CD4-positive, alpha-beta T cell (primary cell): ENCODE measurements around the gene REC8. TPM values are rescaled to one million over a fixed set of nuclear protein-coding genes. Genes with fewer than 3 reads are reported as not detected.

Experiments used
- ATAC-seq: fragments of 200-7000 bp; cut with Tn5 transposase; one replicate; pipeline ENCODE4 v1.10.0; 2022; ENCODE audit warnings: mild to moderate bottlenecking; ENCODE audit not compliant: poor library complexity
- CTCF ChIA-PET: fragments of 350-600 bp; sonication (Branson Sonifier 250); formaldehyde crosslinking; loops from one replicate; lab custom pipeline; 2021; ENCODE audit warnings: antibody characterized with exemption, inconsistent platforms; lab: Charles Lee
- POLR2A ChIA-PET: fragments of 350-600 bp; sonication (Branson Sonifier 250); formaldehyde crosslinking; loops from one replicate; lab custom pipeline; 2021; ENCODE audit warnings: antibody characterized with exemption, inconsistent platforms; lab: Charles Lee
- DNase-seq, 14 experiments: peaks; one replicate each; pipeline ENCODE4 v3.0.0-alpha.2; 2013 to 2020; ENCODE audit warnings: mixed read lengths in 2 of 14
- H3K27ac ChIP-seq, 2 donors: one replicate each; pipeline versions ENCODE4 v1.5.1 to v1.7.0; 2013; ENCODE audit warnings: low read length in 2 of 2, low read depth in 1 of 2, mild to moderate bottlenecking in 1 of 2
- H3K27me3 ChIP-seq, 2 experiments: 1 replicate in 1 of 2; 2 replicates in 1 of 2; pipeline versions ENCODE4 v1.6.1 to v1.7.0; 2013; ENCODE audit warnings: low read length in 2 of 2, control low read depth in 1 of 2, mild to moderate bottlenecking in 1 of 2, moderate library complexity in 1 of 2; ENCODE audit not compliant: insufficient read depth in 2 of 2, control insufficient read depth in 1 of 2
- H3K36me3 ChIP-seq: one replicate; pipeline ENCODE4 v1.6.1; 2013; ENCODE audit warnings: low read length, control low read depth; ENCODE audit not compliant: insufficient read depth
- H3K4me1 ChIP-seq: one replicate; pipeline ENCODE4 v1.6.1; 2013; ENCODE audit warnings: low read length, control low read depth; ENCODE audit not compliant: insufficient read depth
- H3K4me3 ChIP-seq: one replicate; pipeline ENCODE4 v1.5.1; 2013; ENCODE audit warnings: mild to moderate bottlenecking, low read length, moderate library complexity
- H3K9me3 ChIP-seq, 2 experiments: 1 replicate in 1 of 2; 2 replicates in 1 of 2; pipeline versions ENCODE4 v1.6.1 to v1.7.0; 2013; ENCODE audit warnings: low read length in 2 of 2, mild to moderate bottlenecking in 2 of 2, control low read depth in 1 of 2, moderate library complexity in 1 of 2; ENCODE audit not compliant: control insufficient read depth in 1 of 2, insufficient read depth in 1 of 2
- H3K27ac Mint-ChIP-seq: one replicate; pipeline ENCODE4 v1.8.0; 2020; ENCODE audit warnings: mixed read lengths
- H3K27me3 Mint-ChIP-seq: one replicate; pipeline ENCODE4 v1.8.0; 2021; ENCODE audit warnings: mixed read lengths
- H3K36me3 Mint-ChIP-seq: one replicate; pipeline ENCODE4 v1.8.0; 2021; ENCODE audit warnings: low read depth, mixed read lengths
- H3K4me1 Mint-ChIP-seq: one replicate; pipeline ENCODE4 v1.8.0; 2021; ENCODE audit warnings: low read depth, mixed read lengths
- H3K4me3 Mint-ChIP-seq: one replicate; pipeline ENCODE4 v1.8.0; 2020; ENCODE audit warnings: mild to moderate bottlenecking, mixed read lengths
- H3K9me3 Mint-ChIP-seq: one replicate; pipeline ENCODE4 v1.8.0; 2020; ENCODE audit warnings: mixed read lengths
- CTCF ChIP-seq: fragments of 200-600 bp; IDR thresholded peaks from one replicate; pipeline ENCODE4 v1.8.0; 2022; ENCODE audit warnings: antibody characterized with exemption, mild to moderate bottlenecking
- intact Hi-C, 2 experiments: fragments of 100-400 bp; cut with DNase I in 1 of 2; cut with micrococcal nuclease in 1 of 2; formaldehyde crosslinking; loops; one replicate each; pipeline versions ENCODE4 v1.15.1 to v1.9.0; 2023 to 2025; cut with DNase I, micrococcal nuclease
- total RNA-seq, 174 experiments: library from RNA in 2 of 174; stranded (reverse) in 2 of 174; gene quantifications; one replicate each; pipeline ENCODE4 v1.2.3 and lab custom pipeline; 2021 to 2026

REC8 gene
- total RNA-seq, 2 experiments from 2014 or later = 105 to 107 TPM

GRCh38 chr14:24133735-24134134 is 38.1 kb upstream of the REC8 start:
- H3K4me3 Mint-ChIP-seq = no peak overlapping the region

GRCh38 chr14:24135584-24135833 is 36.4 kb upstream of the REC8 start:
- H3K27ac ChIP-seq = peak overlapping the region; percentile 72 to 88
- ATAC-seq = no peak
- H3K36me3 Mint-ChIP-seq = peaks cover 36% of the 10 kb centered on the region

More at GRCh38 chr14:24133735-24134134, 38.1 kb upstream of the REC8 start:
- no peaks in the 10 kb centered on the region for H3K9me3 ChIP-seq
- Mint-ChIP-seq H3K27me3 (no peaks in the 10 kb centered on the region), H3K4me1 (peaks cover 51% of the 10 kb centered on the region), H3K9me3 (no peaks in the 10 kb centered on the region), H3K27ac (peak overlapping the region; percentile 91), H3K36me3 (peaks cover 23% of the 10 kb centered on the region)
- peaks cover 48% of the 10 kb centered on the region for H3K4me1 ChIP-seq
- DNase-seq = no peak
- POLR2A ChIA-PET = interaction anchor here (0.7 to 11.7 kb wide), 3 partner anchors 15 to 1038 kb away, joined by 3 to 296 read pairs (median 127); partner anchors contain the start of genes DCAF11, NRL, PSME2 and RNF31
- CTCF ChIA-PET = interaction anchor here (0.6 to 5.0 kb wide), 3 partner anchors 27 to 109 kb away, joined by 3 to 33 read pairs (median 3); partner anchors contain the start of genes IRF9 and TINF2
- H3K4me3 ChIP-seq = no peak overlapping the region
- TF ChIP-seq CTCF = no peak
- intact Hi-C loops = no loop called here
- no peak for ATAC-seq
- H3K27me3 ChIP-seq = no peaks in the 10 kb centered on the region
- peaks cover 18% of the 10 kb centered on the region for H3K36me3 ChIP-seq
- H3K27ac ChIP-seq = no peak overlapping the region

More at GRCh38 chr14:24135584-24135833, 36.4 kb upstream of the REC8 start:
- Histone ChIP-seq H3K4me3 (peak overlapping the region; percentile 74), H3K27me3 (no peaks in the 10 kb centered on the region), H3K4me1 (peaks cover 64% of the 10 kb centered on the region), H3K36me3 (peaks cover 27% of the 10 kb centered on the region), H3K9me3 (no peaks in the 10 kb centered on the region)
- CTCF ChIA-PET = interaction anchor here (0.9 to 5.0 kb wide), 8 partner anchors 11 to 136 kb away, joined by 3 to 33 read pairs (median 6); partner anchors contain the start of genes IRF9, MDP1, PSME2 and RABGGTA
- TF ChIP-seq CTCF = no peak
- H3K27me3 Mint-ChIP-seq = no peaks in the 10 kb centered on the region
- no peak for DNase-seq
- peak overlapping the region; percentile 94 for H3K4me3 Mint-ChIP-seq
- peaks cover 69% of the 10 kb centered on the region for H3K4me1 Mint-ChIP-seq
- intact Hi-C loops = loop anchor here in 1 of 2 experiments (1.0 kb wide), 1 partner anchor 20 kb away; no protein-coding TSS in a partner anchor
- H3K9me3 Mint-ChIP-seq = no peaks in the 10 kb centered on the region
- POLR2A ChIA-PET = interaction anchor here (0.7 to 11.7 kb wide), 21 partner anchors 8 to 833 kb away, joined by 3 to 296 read pairs (median 7); partner anchors contain the start of genes CBLN3, CHMP4A, DCAF11 and DHRS1
- H3K27ac Mint-ChIP-seq = peak overlapping the region; percentile 85
